ENCODE results near the gene ATP6V1E1. TPM values are rescaled to one million over a fixed set of nuclear protein-coding genes. Genes with fewer than 3 reads are reported as not detected.
"Not testable (repeated sequence)": the region's sequence is repeated elsewhere in the genome, so short reads cannot be mapped to it uniquely, and the experiment has no call there.

Gene ATP6V1E1
- total RNA-seq = 122 TPM
- long read RNA-seq, transcript ATP6V1E1-201 (9 exons, 1,402 nt) = major isoform, 138 of 157 reads
- long read RNA-seq, partial matches to known transcripts = 11 of 157 reads
- long read RNA-seq, other reads (novel, unspliced or antisense) = 6 of 157 reads

- peak; percentile 97 for DNase-seq (ENCODE audit: low spot score)
Measured at GRCh38 chr22:17628406-17629172, at the start of gene ATP6V1E1. ATP6V1E1 (minus strand) TSS chr22:17628749; CDS start chr22:17628635, 114 bp downstream.

- no peak for DNase-seq (ENCODE audit: low spot score)
Measured at GRCh38 chr22:17675584-17675983, 47.0 kb upstream of the ATP6V1E1 start.

GRCh38 chr22:17674152-17674551 is 45.6 kb upstream of the ATP6V1E1 start:
- no peak for DNase-seq (ENCODE audit: low spot score)

- no peak for DNase-seq (ENCODE audit: low spot score)
Measured at GRCh38 chr22:17672417-17672991, 44.0 kb upstream of the ATP6V1E1 start.

- not testable (repeated sequence) for DNase-seq (ENCODE audit: low spot score)
Measured at GRCh38 chr22:17671521-17672092, 43.1 kb upstream of the ATP6V1E1 start.

- no peak for DNase-seq (ENCODE audit: low spot score)
Measured at GRCh38 chr22:17665854-17666253, 37.3 kb upstream of the ATP6V1E1 start.

GRCh38 chr22:17665248-17665647 is 36.7 kb upstream of the ATP6V1E1 start:
- no peak for DNase-seq (ENCODE audit: low spot score)

- DNase-seq (ENCODE audit: low spot score) = no peak
Measured at GRCh38 chr22:17664414-17665055, 36.0 kb upstream of the ATP6V1E1 start.

GRCh38 chr22:17656870-17657395 is 28.4 kb upstream of the ATP6V1E1 start:
- no peak for DNase-seq (ENCODE audit: low spot score)

- DNase-seq (ENCODE audit: low spot score) = no peak
Measured at GRCh38 chr22:17655289-17655688, 26.7 kb upstream of the ATP6V1E1 start.

- no peak for DNase-seq (ENCODE audit: low spot score)
Measured at GRCh38 chr22:17648569-17648968, 20.0 kb upstream of the ATP6V1E1 start.

GRCh38 chr22:17647991-17648390 is 19.4 kb upstream of the ATP6V1E1 start:
- DNase-seq (ENCODE audit: low spot score) = no peak

GRCh38 chr22:17647452-17647851 is 18.9 kb upstream of the ATP6V1E1 start:
- no peak for DNase-seq (ENCODE audit: low spot score)

GRCh38 chr22:17642357-17642756 is 13.8 kb upstream of the ATP6V1E1 start:
- DNase-seq (ENCODE audit: low spot score) = not testable (repeated sequence)

- DNase-seq (ENCODE audit: low spot score) = no peak
Measured at GRCh38 chr22:17641269-17641668, 12.7 kb upstream of the ATP6V1E1 start.

GRCh38 chr22:17639247-17639741 is 10.7 kb upstream of the ATP6V1E1 start:
- no peak for DNase-seq (ENCODE audit: low spot score)

GRCh38 chr22:17638432-17639246 is 10.1 kb upstream of the ATP6V1E1 start, which contains the start of gene BCL2L13:
BCL2L13 (plus strand) TSS chr22:17638757; CDS start chr22:17655712, 16,955 bp downstream.
- DNase-seq (ENCODE audit: low spot score) = peak; percentile 97

- no peak for DNase-seq (ENCODE audit: low spot score)
Measured at GRCh38 chr22:17638182-17638431, 9.6 kb upstream of the ATP6V1E1 start.

- DNase-seq (ENCODE audit: low spot score) = no peak
Measured at GRCh38 chr22:17637490-17638181, 9.1 kb upstream of the ATP6V1E1 start.

GRCh38 chr22:17636850-17637249 is 8.3 kb upstream of the ATP6V1E1 start:
- DNase-seq (ENCODE audit: low spot score) = not testable (repeated sequence)
